ENCODE measurements around the gene FILIP1L.

GRCh38 chr3:100033903-100034471 lies 80.3 kb downstream of the FILIP1L start:
- no peak for TF ChIP-seq CTCF (IDR thresholded peaks at IDR 0.05)
- TF ChIP-seq POLR2A (IDR thresholded peaks at IDR 0.05), result no peak
- TF ChIP-seq POLR2AphosphoS5 (IDR thresholded peaks at IDR 0.05; ENCODE audit: insufficient read depth in 1 of 2, low read depth in 1 of 2), result no peak

Data from vagina (tissue), 2 donors.